ENCODE data around the gene RBM14. TPM values are rescaled to one million over a fixed set of nuclear protein-coding genes. Genes with fewer than 3 reads are reported as not detected.

RBM14 gene
- total and polyA plus RNA-seq, 2 of the 4 experiments (the other 2 are of a cell fraction): 9.3 to 31.1 TPM

- Histone ChIP-seq H3K79me1 (ENCODE audit: low read depth in 1 of 2, low read length in 2 of 2) (peaks cover 28 to 82% of the 10 kb centered on the region in 2 experiments; a peak in 3 of 4 replicates), H2BK5ac (ENCODE audit: low read depth, low read length, poor library complexity, severe bottlenecking) (no peak overlapping the region), H4K5ac (ENCODE audit: low read depth, low read length) (no peak overlapping the region), H3K27ac (ENCODE audit: insufficient read depth, low read length) (no peak overlapping the region), H3K18ac (ENCODE audit: low read depth, low read length) (no peak overlapping the region), H2BK20ac (ENCODE audit: low read depth, low read length) (no peak overlapping the region), H3K14ac (replicated peaks; ENCODE audit: low read depth, low read length) (no peak overlapping the region), H2AK9ac (replicated peaks; ENCODE audit: low read depth, low read length, poor library complexity) (peak overlapping the region; percentile 5), H4K8ac (ENCODE audit: low read depth in 2 of 2, low read length in 2 of 2) (no peak overlapping the region), H4K91ac (ENCODE audit: insufficient read depth, low read depth, low read length) (no peak overlapping the region), H2BK120ac (ENCODE audit: low read depth, low read length) (no peak overlapping the region), H3K23ac (ENCODE audit: low read depth, low read length) (no peak overlapping the region), H3K4ac (ENCODE audit: low read depth, low read length) (no peak overlapping the region), H3K4me1 (ENCODE audit: control insufficient read depth, insufficient read depth, low read length) (peaks cover 2% of the 10 kb centered on the region; the same call in 1 of the 2 replicates), H2AFZ (replicated peaks; ENCODE audit: low read length, poor library complexity) (no peak overlapping the region), H3K9me1 (ENCODE audit: insufficient read depth, low read length) (peaks cover 40% of the 10 kb centered on the region), H3K27me3 (ENCODE audit: control insufficient read depth, insufficient read depth, low read length) (no peaks in the 10 kb centered on the region), H3K36me3 (ENCODE audit: control insufficient read depth, insufficient read depth, low read length) (peaks cover 69% of the 10 kb centered on the region), H3K9ac (ENCODE audit: low read depth, low read length) (no peak overlapping the region), H3K4me3 (ENCODE audit: insufficient read depth, low read depth, low read length) (no peak overlapping the region), H2BK15ac (ENCODE audit: low read depth, low read length) (no peak overlapping the region), H2AK5ac (ENCODE audit: low read depth, low read length) (no peak overlapping the region), H4K20me1 (ENCODE audit: insufficient read depth, low read length) (peaks cover 100% of the 10 kb centered on the region), H3K4me2 (ENCODE audit: low read depth, low read length) (no peak overlapping the region), H3K9me3 (ENCODE audit: control insufficient read depth, insufficient read depth, low read length) (no peaks in the 10 kb centered on the region), H3K56ac (ENCODE audit: extremely low read depth, insufficient read depth, low read length) (no peak overlapping the region)
- TF ChIP-seq CHD1 (IDR thresholded peaks at IDR 0.05; ENCODE audit: low read depth, low read length): no peak
- TF ChIP-seq MAFK (IDR thresholded peaks at IDR 0.05; ENCODE audit: low read depth, low read length): no peak
- no peak for TF ChIP-seq RCOR1 (IDR thresholded peaks at IDR 0.05; ENCODE audit: insufficient replicate concordance, low read length)
- TF ChIP-seq BHLHE40 (IDR thresholded peaks at IDR 0.05; ENCODE audit: low read depth, low read length): no peak
- no peak for TF ChIP-seq RAD21 (IDR thresholded peaks at IDR 0.05; ENCODE audit: low read length)
- TF ChIP-seq FOS (IDR thresholded peaks at IDR 0.05; ENCODE audit: low read depth, low read length): no peak
- TF ChIP-seq RFX5 (IDR thresholded peaks at IDR 0.05; ENCODE audit: low read depth, low read length): no peak
- TF ChIP-seq SMC3 (IDR thresholded peaks at IDR 0.05; ENCODE audit: low read depth, low read length): no peak
- TF ChIP-seq MXI1 (IDR thresholded peaks at IDR 0.05; ENCODE audit: borderline replicate concordance, low read depth, low read length): no peak
- no peak for TF ChIP-seq USF2 (IDR thresholded peaks at IDR 0.05; ENCODE audit: low read depth, low read length)
- no peak for TF ChIP-seq NFE2L2 (IDR thresholded peaks at IDR 0.05; ENCODE audit: low read depth, low read length)
- TF ChIP-seq CTCF (conservative IDR thresholded peaks at IDR 0.05; ENCODE audit: low read depth, low read length): no peak
- TF ChIP-seq MAZ (IDR thresholded peaks at IDR 0.05; ENCODE audit: borderline replicate concordance, low read depth, low read length): no peak
- TF ChIP-seq POLR2A (IDR thresholded peaks at IDR 0.05; ENCODE audit: low read depth, low read length): no peak
- TF ChIP-seq CEBPB (IDR thresholded peaks at IDR 0.05; ENCODE audit: low read depth, low read length): no peak
- TF ChIP-seq, protein P1, sequence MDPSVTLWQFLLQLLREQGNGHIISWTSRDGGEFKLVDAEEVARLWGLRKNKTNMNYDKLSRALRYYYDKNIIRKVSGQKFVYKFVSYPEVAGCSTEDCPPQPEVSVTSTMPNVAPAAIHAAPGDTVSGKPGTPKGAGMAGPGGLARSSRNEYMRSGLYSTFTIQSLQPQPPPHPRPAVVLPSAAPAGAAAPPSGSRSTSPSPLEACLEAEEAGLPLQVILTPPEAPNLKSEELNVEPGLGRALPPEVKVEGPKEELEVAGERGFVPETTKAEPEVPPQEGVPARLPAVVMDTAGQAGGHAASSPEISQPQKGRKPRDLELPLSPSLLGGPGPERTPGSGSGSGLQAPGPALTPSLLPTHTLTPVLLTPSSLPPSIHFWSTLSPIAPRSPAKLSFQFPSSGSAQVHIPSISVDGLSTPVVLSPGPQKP (IDR thresholded peaks at IDR 0.05; ENCODE audit: borderline replicate concordance, low read depth, low read length): no peak
- ChIA-PET POLR2A (ENCODE audit: unreplicated experiment) (no interaction called here), CTCF (no interaction called here)
- DNase-seq (no peak), ATAC-seq (ENCODE audit: low read depth) (no peak)
- BruUV-seq (replicated peaks): no TSS peak
- intact Hi-C loops (cut with micrococcal nuclease): no loop called here
- WGBS, 2 experiments (ENCODE audit: extremely low coverage in 2 of 2, insufficient read length in 1 of 2): 100% methylated on average over 5 of the region's 9 CpGs; no CpG with 5 or more reads in 1 of the 2 experiments
- in situ Hi-C loops (cut with MboI; ENCODE audit: low sequenced_read_pairs): no loop called here
- dilution Hi-C loops (cut with HindIII; ENCODE audit: low sequenced_read_pairs, unreplicated experiment): no loop called here
Observed at GRCh38 chr11:66625752-66626149, 9.3 kb downstream of the RBM14 start.

Data from IMR-90 (cell line).